B cell (primary cell): ENCODE measurements around the gene CHST4. TPM values are rescaled to one million over a fixed set of nuclear protein-coding genes. Genes with fewer than 3 reads are reported as not detected.

Source experiments
- ATAC-seq: fragments of 200-7000 bp; cut with Tn5 transposase; one replicate; pipeline ENCODE4 v1.10.0; 2021; ENCODE audit warnings: low read depth, mild to moderate bottlenecking, moderate number of reproducible peaks, moderate library complexity
- CTCF ChIA-PET: fragments of 350-600 bp; sonication (Branson Sonifier 250); formaldehyde crosslinking; loops from one replicate; lab custom pipeline; 2021; ENCODE audit warnings: antibody characterized with exemption, inconsistent platforms; lab: Charles Lee
- POLR2A ChIA-PET: fragments of 350-600 bp; sonication (Branson Sonifier 250); formaldehyde crosslinking; loops from one replicate; lab custom pipeline; 2021; ENCODE audit warnings: antibody characterized with exemption; lab: Charles Lee
- DNase-seq: peaks from one replicate; pipeline ENCODE4 v3.0.0; 2013
- H2AFZ ChIP-seq: 2 replicates; pipeline ENCODE4 v1.6.1; 2012; ENCODE audit warnings: mild to moderate bottlenecking, low read depth, low read length; ENCODE audit not compliant: insufficient read depth, poor library complexity, severe bottlenecking
- H3K27ac ChIP-seq, 2 donors: 1 replicate in 1 of 2; 2 replicates in 1 of 2; pipeline ENCODE4 v1.5.1; 2012 to 2013; ENCODE audit warnings: low read length in 2 of 2, mild to moderate bottlenecking in 2 of 2, moderate library complexity in 1 of 2
- H3K27me3 ChIP-seq, 4 experiments: fragments of 200-600 bp in 1 of 4; sonication (generic) in 1 of 4; replicated peaks in 1 of 4; 1 replicate in 2 of 4; 2 replicates in 2 of 4; pipeline versions ENCODE4 v1.6.1 to v1.7.0; 2013 to 2016; ENCODE audit warnings: low read length in 3 of 4, mild to moderate bottlenecking in 2 of 4, mixed read lengths in 1 of 4, moderate library complexity in 1 of 4; ENCODE audit not compliant: insufficient read depth in 4 of 4, control insufficient read depth in 3 of 4; ENCODE audit errors: control extremely low read depth in 1 of 4
- H3K36me3 ChIP-seq, 2 experiments: replicated peaks in 1 of 2; 1 replicate in 1 of 2; 2 replicates in 1 of 2; pipeline versions ENCODE4 v1.6.1 to v1.7.1; 2013; ENCODE audit warnings: low read length in 1 of 2; ENCODE audit not compliant: insufficient read depth in 2 of 2, control insufficient read depth in 1 of 2; ENCODE audit errors: control extremely low read depth in 1 of 2, extremely low read depth in 1 of 2
- H3K4me1 ChIP-seq, 2 donors: fragments of 200-600 bp in 1 of 2; sonication (generic) in 1 of 2; 1 replicate in 1 of 2; 2 replicates in 1 of 2; pipeline versions ENCODE4 v1.5.1 to v1.6.1; 2013 to 2017; ENCODE audit warnings: low read length in 2 of 2; ENCODE audit not compliant: control insufficient read depth in 2 of 2, insufficient read depth in 2 of 2
- H3K4me2 ChIP-seq: replicated peaks from 2 replicates; pipeline ENCODE3; 2012; ENCODE audit warnings: mild to moderate bottlenecking, low read depth, low read length; ENCODE audit not compliant: poor library complexity, severe bottlenecking
- H3K4me3 ChIP-seq, 5 experiments: fragments of 200-600 bp in 1 of 5; sonication (generic) in 1 of 5; 1 replicate in 3 of 5; 2 replicates in 2 of 5; pipeline versions ENCODE4 v1.5.1 to v1.7.0; 2011 to 2016; ENCODE audit warnings: low read length in 4 of 5, mild to moderate bottlenecking in 4 of 5, low read depth in 2 of 5, control low read depth in 1 of 5, moderate library complexity in 1 of 5; ENCODE audit not compliant: insufficient read depth in 1 of 5; ENCODE audit errors: control extremely low read depth in 1 of 5, extremely low read depth in 1 of 5
- H3K79me2 ChIP-seq: fragments of 200-600 bp; sonication (generic); one replicate; pipeline ENCODE4 v1.6.0; 2016; ENCODE audit warnings: low read length; ENCODE audit not compliant: control insufficient read depth, insufficient read depth
- H3K9ac ChIP-seq: fragments of 200-600 bp; sonication (generic); 2 replicates; pipeline ENCODE4 v1.6.1; 2017; ENCODE audit warnings: mild to moderate bottlenecking, low read length, moderate library complexity
- H3K9me3 ChIP-seq, 3 donors: one replicate each; pipeline versions ENCODE4 v1.6.1 to v1.7.1; 2013; ENCODE audit warnings: low read length in 2 of 3; ENCODE audit not compliant: control insufficient read depth in 2 of 3, insufficient read depth in 1 of 3; ENCODE audit errors: control extremely low read depth in 1 of 3
- H4K20me1 ChIP-seq: 2 replicates; pipeline ENCODE4 v1.6.0; 2012; ENCODE audit warnings: mild to moderate bottlenecking, low read length; ENCODE audit not compliant: insufficient read depth, control insufficient read depth, poor library complexity, severe bottlenecking
- H3K27ac Mint-ChIP-seq: one replicate; pipeline ENCODE4 v1.8.0; 2021; ENCODE audit warnings: mixed read lengths
- H3K27me3 Mint-ChIP-seq: one replicate; pipeline ENCODE4 v1.8.0; 2021; ENCODE audit warnings: mixed read lengths
- H3K4me1 Mint-ChIP-seq: one replicate; pipeline ENCODE4 v1.8.0; 2021; ENCODE audit warnings: mixed read lengths
- H3K4me3 Mint-ChIP-seq: one replicate; pipeline ENCODE4 v1.8.0; 2021; ENCODE audit warnings: mixed read lengths
- H3K9me3 Mint-ChIP-seq: one replicate; pipeline ENCODE4 v1.8.0; 2022; ENCODE audit warnings: mixed read lengths; ENCODE audit not compliant: insufficient read depth
- CTCF ChIP-seq: fragments of 200-600 bp; IDR thresholded peaks from one replicate; pipeline ENCODE4 v1.8.0; 2022; ENCODE audit warnings: antibody characterized with exemption, mild to moderate bottlenecking
- EZH2 ChIP-seq: IDR thresholded peaks from 2 replicates; pipeline ENCODE4 v1.6.1; 2012; ENCODE audit warnings: borderline replicate concordance, low read depth, mild to moderate bottlenecking, moderate library complexity, low read length; ENCODE audit not compliant: insufficient read depth, poor library complexity, severe bottlenecking
- WGBS: methylation state at CpG from one replicate; pipeline ENCODE4 v1.1.5; 2013; ENCODE audit warnings: missing lambda C conversion rate; ENCODE audit not compliant: insufficient coverage; 5-methylcytosine and 5-hydroxymethylcytosine counted together
- intact Hi-C: fragments of 100-400 bp; cut with micrococcal nuclease; formaldehyde crosslinking; loops from one replicate; pipeline ENCODE4 v1.10.0; 2022
- polyA plus RNA-seq: library from polyadenylated mRNA; depleted of rRNA; stranded (reverse); fragments of >200 nt; gene quantifications from 2 replicates; pipeline ENCODE4 v1.2.3, GENCODE V29; 2012
- total RNA-seq, 2 donors: library from RNA; stranded (reverse); fragments of 120-200 nt in 1 of 2; gene quantifications; 1 replicate in 1 of 2; 2 replicates in 1 of 2; pipeline versions ENCODE4 v1.2.3 to v1.2.4, GENCODE V29; 2013 to 2022

CHST4 gene
- total and polyA plus RNA-seq, 2 donors (not counting 1 experiment from before 2014, with no cell fraction given) = not detected

- no peak overlapping the region for H3K4me3 ChIP-seq
- no peaks in the 10 kb centered on the region for H3K36me3 ChIP-seq
- H3K27ac ChIP-seq = no peak overlapping the region
- no peaks in the 10 kb centered on the region for H3K4me1 ChIP-seq
- TF ChIP-seq EZH2 (no peak), CTCF (no peak)
- no peak overlapping the region for H2AFZ ChIP-seq
- Mint-ChIP-seq H3K27ac (no peak overlapping the region), H3K9me3 (no peaks in the 10 kb centered on the region), H3K4me3 (no peak overlapping the region), H3K4me1 (peaks cover 6% of the 10 kb centered on the region), H3K27me3 (peaks cover 44% of the 10 kb centered on the region)
- no peaks in the 10 kb centered on the region for H3K79me2 ChIP-seq
- ChIA-PET POLR2A (no interaction called here), CTCF (interaction anchor here (0.8 to 3.3 kb wide), 2 partner anchors 12 to 82 kb away, joined by 3 to 11 read pairs; no protein-coding TSS in a partner anchor)
- no peaks in the 10 kb centered on the region for H4K20me1 ChIP-seq
- H3K4me2 ChIP-seq = no peak overlapping the region
- no peaks in the 10 kb centered on the region for H3K9me3 ChIP-seq
- intact Hi-C loops = no loop called here
- no peak for DNase-seq
- no peak overlapping the region for H3K9ac ChIP-seq
- ATAC-seq = no peak
- 68% methylated on average over 4 of the region's 4 CpGs for WGBS
- peaks cover 0 to 35% (median 6%) of the 10 kb centered on the region in 4 experiments for H3K27me3 ChIP-seq
Observed at GRCh38 chr16:71528863-71529262, 2.6 kb downstream of the CHST4 start.

GRCh38 chr16:71532366-71532765, 6.1 kb downstream of the CHST4 start:
- Mint-ChIP-seq H3K9me3 (no peaks in the 10 kb centered on the region), H3K27ac (no peak overlapping the region), H3K4me1 (no peaks in the 10 kb centered on the region), H3K27me3 (peaks cover 18% of the 10 kb centered on the region), H3K4me3 (no peak overlapping the region)
- no peaks in the 10 kb centered on the region for H3K36me3 ChIP-seq
- no peak overlapping the region for H3K27ac ChIP-seq
- H3K4me3 ChIP-seq = no peak overlapping the region
- H2AFZ ChIP-seq = no peak overlapping the region
- no peaks in the 10 kb centered on the region for H4K20me1 ChIP-seq
- H3K79me2 ChIP-seq = no peaks in the 10 kb centered on the region
- peaks cover 0 to 20% (median 0%) of the 10 kb centered on the region in 4 experiments for H3K27me3 ChIP-seq
- ATAC-seq (no peak), DNase-seq (no peak)
- H3K4me2 ChIP-seq = no peak overlapping the region
- no peak overlapping the region for H3K9ac ChIP-seq
- ChIA-PET POLR2A (no interaction called here), CTCF (no interaction called here)
- intact Hi-C loops = no loop called here
- WGBS = 92% methylated on average over 2 of the region's 3 CpGs
- H3K9me3 ChIP-seq = no peaks in the 10 kb centered on the region
- TF ChIP-seq CTCF (no peak), EZH2 (no peak)
- H3K4me1 ChIP-seq = no peaks in the 10 kb centered on the region
